HCT116 (cell line): ENCODE results near the gene UBE2G2.

Source experiments
- CEBPB ChIP-seq: IDR thresholded peaks from 2 replicates; pipeline ENCODE4 v1.6.1; 2012; ENCODE audit warnings: low read depth
- EZH2phosphoT487 ChIP-seq: fragments of 200-600 bp; IDR thresholded peaks from 2 replicates; pipeline ENCODE4 v1.6.1; 2018; ENCODE audit warnings: antibody characterized with exemption, borderline replicate concordance
- JUND ChIP-seq: IDR thresholded peaks from 2 replicates; pipeline ENCODE4 v1.6.1; 2012
- TF ChIP-seq, protein P1 (sequence below): IDR thresholded peaks from 2 replicates; pipeline ENCODE4 v1.6.1; 2011; ENCODE audit warnings: mild to moderate bottlenecking, low read length, moderate library complexity; ENCODE audit not compliant: insufficient replicate concordance; ENCODE audit errors: extremely low read depth
- TF ChIP-seq, protein P2 (sequence below), 3 experiments: fragments of 200-600 bp in 1 of 3; sonication (generic) in 1 of 3; IDR thresholded peaks in 2 of 3; conservative IDR thresholded peaks in 1 of 3; 2 replicates each; pipeline ENCODE4 v1.5.1; 2012 to 2017; ENCODE audit warnings: low read depth in 2 of 3, low read length in 2 of 3, antibody characterized with exemption in 1 of 3, borderline replicate concordance in 1 of 3, control low read depth in 1 of 3, mild to moderate bottlenecking in 1 of 3, mixed read lengths in 1 of 3, mixed run types in 1 of 3, moderate library complexity in 1 of 3; ENCODE audit not compliant: insufficient read depth in 1 of 3

DNA sequence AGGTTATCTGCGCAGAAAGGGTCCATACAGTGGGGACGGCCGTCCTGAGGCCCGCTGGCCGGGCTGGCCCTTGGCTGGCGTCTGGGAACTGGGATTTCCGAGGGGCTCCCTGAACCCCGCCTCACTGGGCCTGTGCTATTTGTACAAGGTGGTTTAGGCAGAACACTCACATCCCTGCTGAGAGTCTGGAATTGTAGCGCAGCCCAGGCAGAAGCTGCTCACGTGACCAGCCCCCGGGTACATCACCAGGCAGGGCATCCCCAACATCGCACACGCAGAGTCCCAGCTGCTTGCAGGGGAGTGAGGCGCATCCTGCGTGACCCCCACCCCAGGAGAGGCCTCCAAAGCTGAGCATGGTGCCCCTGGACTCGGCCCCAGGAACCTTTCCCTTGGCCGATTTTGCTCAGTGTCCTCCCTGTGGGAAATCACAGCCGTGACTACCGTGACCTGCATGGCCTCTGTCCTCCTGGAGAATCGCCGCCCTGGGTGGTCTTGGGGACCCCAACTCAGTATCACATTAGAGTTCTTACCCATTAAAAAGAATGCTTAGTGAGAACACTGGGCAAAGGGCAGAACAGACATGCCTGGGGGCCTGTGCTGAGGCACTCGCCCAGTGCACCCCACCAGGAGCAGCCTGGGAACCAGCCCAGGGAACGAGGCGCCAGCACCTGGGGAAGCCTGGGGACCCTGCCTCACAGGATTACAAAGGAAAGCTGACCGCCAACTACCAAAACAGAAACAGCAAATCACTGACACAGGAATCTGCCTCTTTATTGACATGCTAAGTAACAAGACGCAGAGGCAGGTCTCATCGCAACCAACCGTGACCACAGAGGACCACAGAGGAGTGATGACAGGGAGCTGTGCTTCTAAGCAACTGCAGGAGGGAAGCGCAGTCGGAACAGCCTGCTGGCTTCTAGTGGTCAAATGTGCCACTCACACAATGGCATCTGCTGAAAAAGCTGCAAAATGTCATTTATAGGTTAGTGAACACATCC lies 33.5 kb downstream of the UBE2G2 start:
- TF ChIP-seq EZH2phosphoT487 (no peak), JUND (no peak), CEBPB (no peak)
- TF ChIP-seq, protein P1, sequence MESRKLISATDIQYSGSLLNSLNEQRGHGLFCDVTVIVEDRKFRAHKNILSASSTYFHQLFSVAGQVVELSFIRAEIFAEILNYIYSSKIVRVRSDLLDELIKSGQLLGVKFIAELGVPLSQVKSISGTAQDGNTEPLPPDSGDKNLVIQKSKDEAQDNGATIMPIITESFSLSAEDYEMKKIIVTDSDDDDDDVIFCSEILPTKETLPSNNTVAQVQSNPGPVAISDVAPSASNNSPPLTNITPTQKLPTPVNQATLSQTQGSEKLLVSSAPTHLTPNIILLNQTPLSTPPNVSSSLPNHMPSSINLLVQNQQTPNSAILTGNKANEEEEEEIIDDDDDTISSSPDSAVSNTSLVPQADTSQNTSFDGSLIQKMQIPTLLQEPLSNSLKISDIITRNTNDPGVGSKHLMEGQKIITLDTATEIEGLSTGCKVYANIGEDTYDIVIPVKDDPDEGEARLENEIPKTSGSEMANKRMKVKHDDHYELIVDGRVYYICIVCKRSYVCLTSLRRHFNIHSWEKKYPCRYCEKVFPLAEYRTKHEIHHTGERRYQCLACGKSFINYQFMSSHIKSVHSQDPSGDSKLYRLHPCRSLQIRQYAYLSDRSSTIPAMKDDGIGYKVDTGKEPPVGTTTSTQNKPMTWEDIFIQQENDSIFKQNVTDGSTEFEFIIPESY, result no peak
- TF ChIP-seq, protein P2, sequence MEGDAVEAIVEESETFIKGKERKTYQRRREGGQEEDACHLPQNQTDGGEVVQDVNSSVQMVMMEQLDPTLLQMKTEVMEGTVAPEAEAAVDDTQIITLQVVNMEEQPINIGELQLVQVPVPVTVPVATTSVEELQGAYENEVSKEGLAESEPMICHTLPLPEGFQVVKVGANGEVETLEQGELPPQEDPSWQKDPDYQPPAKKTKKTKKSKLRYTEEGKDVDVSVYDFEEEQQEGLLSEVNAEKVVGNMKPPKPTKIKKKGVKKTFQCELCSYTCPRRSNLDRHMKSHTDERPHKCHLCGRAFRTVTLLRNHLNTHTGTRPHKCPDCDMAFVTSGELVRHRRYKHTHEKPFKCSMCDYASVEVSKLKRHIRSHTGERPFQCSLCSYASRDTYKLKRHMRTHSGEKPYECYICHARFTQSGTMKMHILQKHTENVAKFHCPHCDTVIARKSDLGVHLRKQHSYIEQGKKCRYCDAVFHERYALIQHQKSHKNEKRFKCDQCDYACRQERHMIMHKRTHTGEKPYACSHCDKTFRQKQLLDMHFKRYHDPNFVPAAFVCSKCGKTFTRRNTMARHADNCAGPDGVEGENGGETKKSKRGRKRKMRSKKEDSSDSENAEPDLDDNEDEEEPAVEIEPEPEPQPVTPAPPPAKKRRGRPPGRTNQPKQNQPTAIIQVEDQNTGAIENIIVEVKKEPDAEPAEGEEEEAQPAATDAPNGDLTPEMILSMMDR (IDR thresholded peaks at IDR 0.05 in 2 of 3, conservative IDR thresholded peaks at IDR 0.05 in 1 of 3; ENCODE audit: borderline replicate concordance in 1 of 3, insufficient read depth in 1 of 3, low read depth in 2 of 3, low read length in 2 of 3), result no peak
